Prostate gland (tissue), 2 donors: ENCODE measurements around the gene NMNAT3. TPM values are rescaled to one million over a fixed set of nuclear protein-coding genes. Genes with fewer than 3 reads are reported as not detected.

Source experiments
- DNase-seq: peaks from one replicate; pipeline ENCODE4 v3.0.0-alpha.2; 2019; ENCODE audit warnings: low spot score
- H3K27ac ChIP-seq, 2 donors: fragments of 200-600 bp; sonication (generic); 2 replicates each; pipeline ENCODE4 v1.5.1; 2017 to 2019
- H3K27me3 ChIP-seq: fragments of 200-600 bp; sonication (generic); replicated peaks from 2 replicates; pipeline ENCODE4 v1.5.1; 2019; ENCODE audit not compliant: insufficient read depth
- H3K36me3 ChIP-seq, 2 donors: fragments of 200-600 bp; sonication (generic); 1 replicate in 1 of 2; 2 replicates in 1 of 2; pipeline versions ENCODE4 v1.5.1 to v1.8.1; 2017 to 2019
- H3K4me1 ChIP-seq: fragments of 200-600 bp; sonication (generic); replicated peaks from 2 replicates; pipeline ENCODE4 v1.5.1; 2019
- H3K4me3 ChIP-seq, 2 donors: fragments of 200-600 bp; sonication (generic); 2 replicates each; pipeline ENCODE4 v1.5.1; 2017 to 2019
- H3K9me3 ChIP-seq: fragments of 200-600 bp; sonication (generic); 2 replicates; pipeline ENCODE4 v1.5.1; 2017
- CTCF ChIP-seq, 4 experiments: fragments of 200-600 bp in 2 of 4; fragments of 450-650 bp in 2 of 4; sonication (generic) in 2 of 4; IDR thresholded peaks; 1 replicate in 3 of 4; 2 replicates in 1 of 4; pipeline ENCODE4 v1.5.1; 2016 to 2019; ENCODE audit warnings: antibody characterized with exemption in 4 of 4, mild to moderate bottlenecking in 2 of 4, moderate library complexity in 2 of 4
- POLR2A ChIP-seq: fragments of 450-650 bp; IDR thresholded peaks from one replicate; pipeline ENCODE4 v1.6.1; 2016; ENCODE audit warnings: antibody characterized with exemption, mild to moderate bottlenecking
- POLR2AphosphoS5 ChIP-seq: sonication (generic); formaldehyde crosslinking; IDR thresholded peaks from one replicate; pipeline ENCODE4 v1.6.1; 2017; ENCODE audit warnings: antibody characterized with exemption
- WGBS: methylation state at CpG from one replicate; pipeline ENCODE4 v1.1.5; 2018; 5-methylcytosine and 5-hydroxymethylcytosine counted together
- intact Hi-C: fragments of 100-400 bp; cut with DNase I; formaldehyde crosslinking; loops from one replicate; pipeline ENCODE4 v1.14.2; 2022
- total RNA-seq, 2 donors: library from RNA; depleted of rRNA; stranded (reverse); fragments of >200 nt; gene quantifications; one replicate each; pipeline ENCODE4 v1.1.0, GENCODE V29; 2016

Gene NMNAT3
- total RNA-seq, 2 donors from 2014 or later = 11.9 to 15.6 TPM

DNA sequence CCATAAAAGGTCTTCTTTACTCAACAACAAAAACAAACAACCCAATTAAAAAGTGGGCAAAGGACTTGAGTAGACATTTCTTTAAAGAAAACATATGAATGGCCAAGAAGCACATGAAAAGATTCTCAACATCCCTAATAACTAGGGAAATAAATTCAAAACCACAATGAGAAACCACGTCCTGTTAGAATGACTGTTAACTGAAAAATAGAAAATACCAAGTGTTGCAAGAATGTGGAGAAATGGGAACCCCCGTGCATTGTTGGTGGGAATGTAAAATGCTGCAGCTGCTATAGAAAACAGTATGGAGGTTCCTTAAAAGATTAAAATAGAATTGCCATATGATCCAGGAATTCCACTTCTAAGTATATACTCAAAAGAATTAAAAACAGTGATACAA, 34.8 kb downstream of the NMNAT3 start:
- no peaks in the 10 kb centered on the region for H3K4me1 ChIP-seq
- no peak overlapping the region for H3K27ac ChIP-seq
- intact Hi-C loops = no loop called here
- 77% methylated on average over 2 of the region's 2 CpGs for WGBS
- TF ChIP-seq POLR2AphosphoS5 = no peak
- TF ChIP-seq CTCF (IDR thresholded peaks at IDR 0.05) = no peak
- no peak for TF ChIP-seq POLR2A
- H3K4me3 ChIP-seq = no peak overlapping the region
- H3K9me3 ChIP-seq = no peaks in the 10 kb centered on the region
- no peaks in the 10 kb centered on the region for H3K36me3 ChIP-seq
- no peak for DNase-seq
- H3K27me3 ChIP-seq = no peaks in the 10 kb centered on the region

DNA sequence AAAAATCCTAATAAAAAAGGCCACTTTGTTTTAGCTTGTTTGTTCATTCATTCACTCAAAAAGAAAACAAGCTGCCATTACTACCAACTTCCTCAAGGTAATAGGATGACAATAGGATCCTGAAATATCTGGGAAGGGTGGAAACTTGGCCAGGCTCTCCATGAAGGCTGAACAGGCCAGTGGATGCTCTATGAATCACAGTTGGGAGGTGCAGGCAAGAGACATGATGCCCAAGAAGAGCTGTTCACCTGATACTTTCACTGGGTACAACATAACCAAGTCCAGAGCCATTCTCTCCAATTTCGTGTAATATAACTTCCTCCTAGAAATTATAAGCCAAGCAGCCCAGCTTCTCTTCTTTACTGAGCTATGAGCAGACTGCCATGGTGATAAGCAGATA, 37.3 kb downstream of the NMNAT3 start:
- H3K27ac ChIP-seq = no peak overlapping the region
- H3K4me3 ChIP-seq = no peak overlapping the region
- 81% methylated on average over 1 of the region's 1 CpG for WGBS
- intact Hi-C loops = no loop called here
- no peaks in the 10 kb centered on the region for H3K4me1 ChIP-seq
- no peak for TF ChIP-seq POLR2AphosphoS5
- TF ChIP-seq POLR2A = no peak
- no peak for TF ChIP-seq CTCF (IDR thresholded peaks at IDR 0.05)
- no peaks in the 10 kb centered on the region for H3K27me3 ChIP-seq
- H3K36me3 ChIP-seq = no peaks in the 10 kb centered on the region
- no peaks in the 10 kb centered on the region for H3K9me3 ChIP-seq
- DNase-seq = no peak

GRCh38 chr3:139639662-139640061, 38.1 kb downstream of the NMNAT3 start:
- H3K4me3 ChIP-seq = no peak overlapping the region
- H3K36me3 ChIP-seq = no peaks in the 10 kb centered on the region
- H3K27ac ChIP-seq = no peak overlapping the region
- no peak for TF ChIP-seq POLR2A
- TF ChIP-seq CTCF (IDR thresholded peaks at IDR 0.05) = no peak
- no peak for TF ChIP-seq POLR2AphosphoS5
- no peaks in the 10 kb centered on the region for H3K27me3 ChIP-seq
- no peak for DNase-seq
- intact Hi-C loops = no loop called here
- no peaks in the 10 kb centered on the region for H3K9me3 ChIP-seq
- 37% methylated on average over 1 of the region's 1 CpG for WGBS
- H3K4me1 ChIP-seq = no peaks in the 10 kb centered on the region

GRCh38 chr3:139638518-139638917, 39.3 kb downstream of the NMNAT3 start:
- intact Hi-C loops = no loop called here
- Histone ChIP-seq H3K4me1 (no peaks in the 10 kb centered on the region), H3K27me3 (no peaks in the 10 kb centered on the region), H3K9me3 (no peaks in the 10 kb centered on the region), H3K27ac (no peak overlapping the region), H3K4me3 (no peak overlapping the region), H3K36me3 (no peaks in the 10 kb centered on the region)
- TF ChIP-seq POLR2AphosphoS5 = no peak
- TF ChIP-seq POLR2A = no peak
- TF ChIP-seq CTCF (IDR thresholded peaks at IDR 0.05) = no peak
- DNase-seq = no peak
- WGBS = 97% methylated on average over 2 of the region's 2 CpGs

- WGBS = 77% methylated on average over 2 of the region's 2 CpGs
These were observed 41.3 kb downstream of the NMNAT3 start for GRCh38 chr3:139636511-139636910.

More at GRCh38 chr3:139636511-139636910, 41.3 kb downstream of the NMNAT3 start:
- no peak overlapping the region for H3K27ac ChIP-seq
- no peak overlapping the region for H3K4me3 ChIP-seq
- H3K27me3 ChIP-seq = no peaks in the 10 kb centered on the region
- DNase-seq = no peak
- H3K4me1 ChIP-seq = no peaks in the 10 kb centered on the region
- no peaks in the 10 kb centered on the region for H3K9me3 ChIP-seq
- H3K36me3 ChIP-seq = no peaks in the 10 kb centered on the region
- intact Hi-C loops = no loop called here
- TF ChIP-seq CTCF (IDR thresholded peaks at IDR 0.05) (no peak), POLR2A (no peak), POLR2AphosphoS5 (no peak)
